VCaP (cell line): ENCODE data around the gene ZDHHC1.

ENCODE experiments used
- H3K27ac ChIP-seq: fragments of 450-650 bp; 2 replicates; pipeline ENCODE4 v1.5.1; 2017
- CTCF ChIP-seq: fragments of 450-650 bp; conservative IDR thresholded peaks from 2 replicates; pipeline ENCODE4 v1.5.1; 2017; ENCODE audit warnings: mild to moderate bottlenecking, moderate library complexity

The ZDHHC1 gene

DNA sequence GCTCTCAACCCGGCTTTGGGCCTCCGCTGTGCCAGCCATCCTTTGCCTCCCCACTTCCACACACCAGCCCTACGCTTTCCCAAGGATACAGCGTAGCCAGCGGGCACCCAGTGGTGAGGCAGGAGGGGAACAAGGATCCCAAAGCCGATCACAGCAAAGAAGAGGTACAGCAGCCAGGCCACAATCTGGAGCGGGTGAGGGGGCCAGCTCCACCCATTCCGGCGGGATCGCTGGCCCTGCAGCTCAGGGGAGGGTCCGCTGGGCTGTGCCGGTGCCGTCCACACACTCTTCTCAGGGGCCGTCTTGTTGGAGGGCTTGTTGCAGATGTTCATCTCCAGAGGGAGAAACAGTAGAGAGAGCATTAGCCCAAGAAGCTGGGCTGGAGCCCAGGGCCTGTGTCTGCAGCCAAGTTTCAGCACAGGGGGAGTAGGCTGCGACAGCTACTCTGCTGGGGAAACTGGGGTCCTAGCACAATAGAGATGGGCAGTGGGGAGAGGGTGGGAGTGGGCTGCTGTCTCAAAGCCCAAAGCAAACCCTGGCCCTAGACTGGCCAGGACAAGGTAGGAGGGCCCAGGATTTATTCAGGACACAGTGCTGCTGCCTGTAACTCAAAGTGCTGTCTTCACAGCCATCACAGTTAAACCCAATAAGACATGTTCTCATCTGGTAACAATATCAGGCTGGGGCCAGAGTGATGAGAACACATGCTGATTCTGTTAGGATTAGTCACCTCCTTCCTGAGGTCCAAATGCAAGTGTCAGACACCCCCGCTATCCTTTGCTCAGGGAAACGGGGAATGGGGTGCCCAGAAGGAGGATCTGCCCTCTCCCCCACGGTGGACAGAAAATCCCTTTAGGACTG lies 9.9 kb downstream of the ZDHHC1 start:
- no peak overlapping the region for H3K27ac ChIP-seq
- TF ChIP-seq CTCF = no peak

DNA sequence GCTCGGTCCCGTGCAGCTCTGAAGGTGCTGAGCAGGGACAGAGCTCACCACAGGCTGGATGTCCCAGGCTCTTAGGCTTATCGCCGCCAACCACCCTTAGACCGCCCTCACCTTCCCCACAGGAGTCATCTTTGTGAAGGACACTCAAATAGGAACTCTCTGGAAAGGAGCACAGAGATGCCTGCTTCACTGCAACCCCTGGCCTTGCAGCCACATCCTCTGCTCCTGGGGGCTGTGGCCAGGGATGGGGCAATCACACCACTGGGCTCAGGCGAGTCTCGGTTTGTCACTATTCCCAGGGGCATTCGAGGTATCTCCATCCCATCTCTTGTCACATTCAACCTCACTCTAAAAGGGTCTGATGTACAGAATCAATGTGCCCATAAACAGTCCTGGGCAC lies 10.9 kb downstream of the ZDHHC1 start:
- TF ChIP-seq CTCF = no peak
- H3K27ac ChIP-seq = peak overlapping the region; percentile 66

- no peak for TF ChIP-seq CTCF
- H3K27ac ChIP-seq = peak overlapping the region; percentile 66
Measured at GRCh38 chr16:67404740-67405226, 11.5 kb downstream of the ZDHHC1 start.

- no peak for TF ChIP-seq CTCF
- H3K27ac ChIP-seq = peak overlapping the region; percentile 66
Measured at GRCh38 chr16:67403976-67404555, 12.2 kb downstream of the ZDHHC1 start.

DNA sequence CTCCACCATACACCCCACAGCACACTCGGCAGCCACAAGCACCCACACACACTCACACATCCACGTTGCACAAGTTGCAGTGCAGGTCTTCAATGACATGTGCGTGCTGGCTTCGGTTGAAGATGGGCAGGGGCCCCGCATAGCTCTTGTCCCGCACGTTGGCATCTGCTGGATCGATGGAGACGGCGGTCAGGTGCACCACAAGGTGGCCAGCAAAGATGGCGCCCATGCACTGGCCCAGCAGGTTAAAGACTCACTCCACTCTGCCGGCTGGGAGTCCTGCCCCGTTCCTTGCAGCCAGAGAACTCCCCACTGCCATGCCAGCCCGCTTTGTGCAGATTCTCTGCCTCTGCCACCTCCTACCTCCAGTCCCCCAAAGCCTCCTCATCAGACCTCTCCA lies 15.4 kb downstream of the ZDHHC1 start:
- H3K27ac ChIP-seq = no peak overlapping the region
- TF ChIP-seq CTCF = no peak

DNA sequence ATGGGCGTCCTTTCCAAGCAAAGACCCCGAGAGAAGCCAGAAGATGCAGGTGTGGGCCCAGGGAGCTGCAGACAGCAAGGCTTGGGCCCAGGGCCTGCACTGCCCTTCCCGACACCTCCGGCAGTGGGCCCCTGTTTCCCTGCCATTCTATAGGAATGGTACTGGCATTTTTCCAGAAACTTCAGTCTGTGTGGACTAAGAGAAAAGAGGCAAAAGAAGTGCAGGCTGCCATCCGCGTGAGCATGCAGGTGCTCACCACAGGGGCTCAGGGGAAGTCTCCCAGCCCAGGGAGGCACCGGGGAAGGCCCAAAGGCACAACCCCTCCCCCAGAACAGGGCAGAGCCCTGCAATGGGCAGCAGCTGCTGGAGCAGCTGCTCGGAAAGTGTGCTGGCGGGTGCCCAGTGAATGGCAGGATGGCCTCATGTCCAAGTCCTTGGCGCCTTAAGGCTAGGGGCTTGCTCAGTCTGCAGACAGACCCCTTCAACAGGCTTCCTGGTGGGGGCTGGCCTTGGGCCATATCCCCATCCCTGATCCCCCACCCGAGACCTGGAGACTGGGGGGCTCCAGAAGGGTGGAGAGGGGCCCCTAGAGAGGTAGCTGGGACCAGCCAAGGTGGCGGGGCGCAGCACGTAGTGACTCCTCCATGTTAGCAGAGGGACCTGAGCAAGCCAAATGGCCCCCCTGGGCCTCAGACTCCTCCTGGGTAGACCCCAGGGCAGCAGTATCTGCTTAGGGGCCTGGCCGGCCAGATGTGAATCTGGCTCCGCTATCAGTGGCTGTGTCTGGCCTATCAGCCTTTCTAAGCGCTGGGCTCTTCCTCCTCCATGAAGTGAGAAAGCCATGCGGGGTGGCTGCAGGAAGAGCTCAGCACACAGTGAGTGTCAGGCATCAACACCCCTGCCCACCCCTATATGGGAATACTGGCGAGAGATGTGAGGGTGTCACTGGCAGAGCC lies 16.2 kb downstream of the ZDHHC1 start:
- TF ChIP-seq CTCF = no peak
- H3K27ac ChIP-seq = no peak overlapping the region
